H1 (cell line): ENCODE measurements around the gene CPEB1.

Experiments used
- CTCF ChIP-seq, 3 experiments: IDR thresholded peaks; 1 replicate in 2 of 3; 2 replicates in 1 of 3; pipeline versions ENCODE4 v1.5.1 to v1.6.1; 2011; ENCODE audit warnings: low read length in 3 of 3, mild to moderate bottlenecking in 3 of 3, inconsistent platforms in 2 of 3, low read depth in 1 of 3, moderate library complexity in 1 of 3; ENCODE audit not compliant: insufficient read depth in 1 of 3; ENCODE audit errors: control extremely low read depth in 1 of 3
- EZH2 ChIP-seq: fragments of 200-600 bp; sonication (generic); IDR thresholded peaks from 2 replicates; pipeline ENCODE4 v1.7.1; 2012; ENCODE audit warnings: low read depth, mild to moderate bottlenecking, moderate library complexity, low read length, inconsistent platforms; ENCODE audit not compliant: severe bottlenecking
- HDAC6 ChIP-seq: IDR thresholded peaks from one replicate; pipeline ENCODE4 v1.7.1; 2012; ENCODE audit warnings: low read depth, mild to moderate bottlenecking, inconsistent platforms, low read length, moderate library complexity
- POLR2AphosphoS5 ChIP-seq: IDR thresholded peaks from 2 replicates; pipeline ENCODE4 v1.6.1; 2011; ENCODE audit warnings: low read depth, low read length
- RFX5 ChIP-seq: IDR thresholded peaks from 2 replicates; pipeline ENCODE4 v1.6.1; 2011; ENCODE audit warnings: low read depth, low read length, improper control_type of control experiment, borderline replicate concordance
- SAP30 ChIP-seq: fragments of 300-600 bp; sonication (generic); IDR thresholded peaks from 2 replicates; pipeline ENCODE4 v1.7.1; 2012; ENCODE audit warnings: low read length, moderate library complexity, mild to moderate bottlenecking, inconsistent platforms; ENCODE audit not compliant: insufficient read depth, insufficient replicate concordance
- SUZ12 ChIP-seq: fragments of 200-600 bp; sonication (generic); IDR thresholded peaks from 2 replicates; pipeline ENCODE4 v1.6.1; 2012; ENCODE audit warnings: mild to moderate bottlenecking, inconsistent platforms, low read length, moderate library complexity, mixed read lengths

GRCh38 chr15:82650046-82650670, 3.0 kb upstream of the CPEB1 start:
- TF ChIP-seq CTCF (IDR thresholded peaks at IDR 0.05; ENCODE audit: control extremely low read depth in 1 of 3, insufficient read depth in 1 of 3, low read depth in 1 of 3, low read length in 3 of 3) (no peak), POLR2AphosphoS5 (no peak), SUZ12 (no peak), RFX5 (no peak), SAP30 (no peak), HDAC6 (no peak), EZH2 (no peak)
